Activated gamma-delta T cell treated with anti-CD3 and anti-CD28 coated beads, Interleukin-2, amount 50 U/mL, for 16 hours (primary cell): ENCODE results near the gene CENPH.
A peak's percentile ranks its signal among the peaks of the same experiment; 100 is the strongest.
"Not testable (repeated sequence)": the region's sequence is repeated elsewhere in the genome, so short reads cannot be mapped to it uniquely, and the experiment has no call there.

Source experiments
- DNase-seq: peaks from one replicate; pipeline ENCODE4 v3.0.0-alpha.2; 2020; ENCODE audit warnings: low read depth

The CENPH gene

GRCh38 chr5:69189162-69190086 lies at the start of gene CENPH:
CENPH (plus strand) TSS chr5:69189583; CDS start chr5:69189635, 52 bp downstream.
- DNase-seq: peak; percentile 84

GRCh38 chr5:69140239-69140638 lies 49.1 kb upstream of the CENPH start:
- DNase-seq: not testable (repeated sequence)

- DNase-seq: no peak
Measured at GRCh38 chr5:69140827-69141226, 48.6 kb upstream of the CENPH start.

- DNase-seq: not testable (repeated sequence)
Measured at GRCh38 chr5:69148576-69148975, 40.8 kb upstream of the CENPH start.

- DNase-seq: no peak
Measured at GRCh38 chr5:69148981-69149675, 40.3 kb upstream of the CENPH start.

- DNase-seq: no peak
Measured at GRCh38 chr5:69149676-69150010, 39.7 kb upstream of the CENPH start.

- no peak for DNase-seq
Measured at GRCh38 chr5:69152731-69153130, 36.7 kb upstream of the CENPH start.

- no peak for DNase-seq
Measured at GRCh38 chr5:69156456-69156855, 32.9 kb upstream of the CENPH start.

GRCh38 chr5:69158039-69158438 lies 31.3 kb upstream of the CENPH start:
- DNase-seq: no peak

GRCh38 chr5:69160651-69161050 lies 28.7 kb upstream of the CENPH start:
- DNase-seq: no peak

GRCh38 chr5:69166686-69167492 lies 22.5 kb upstream of the CENPH start, which contains the start of gene CCNB1:
CCNB1 (plus strand) TSS chr5:69167150; CDS start chr5:69167263, 113 bp downstream.
- DNase-seq: peak; percentile 96

- DNase-seq: no peak
Measured at GRCh38 chr5:69167493-69167855, 21.9 kb upstream of the CENPH start.

- no peak for DNase-seq
Measured at GRCh38 chr5:69167929-69168328, 21.5 kb upstream of the CENPH start.

GRCh38 chr5:69170495-69170894 lies 18.9 kb upstream of the CENPH start:
- no peak for DNase-seq

GRCh38 chr5:69170969-69171368 lies 18.4 kb upstream of the CENPH start:
- no peak for DNase-seq

- not testable (repeated sequence) for DNase-seq
Measured at GRCh38 chr5:69181659-69182293, 7.6 kb upstream of the CENPH start.

GRCh38 chr5:69184621-69185020 lies 4.8 kb upstream of the CENPH start:
- DNase-seq: no peak

GRCh38 chr5:69187342-69187741 lies 2.0 kb upstream of the CENPH start:
- no peak for DNase-seq

GRCh38 chr5:69188811-69189161 lies 597 bp upstream of the CENPH start:
- DNase-seq: no peak

GRCh38 chr5:69202497-69202896 lies 13.1 kb downstream of the CENPH start:
- no peak for DNase-seq

- no peak for DNase-seq
Measured at GRCh38 chr5:69206528-69207190, 17.3 kb downstream of the CENPH start.
